ENCODE results near the gene ZNF132. TPM values are rescaled to one million over a fixed set of nuclear protein-coding genes. Genes with fewer than 3 reads are reported as not detected.
"Not testable (repeated sequence)": the region's sequence is repeated elsewhere in the genome, so short reads cannot be mapped to it uniquely, and the experiment has no call there.

ZNF132 gene
- total and polyA plus RNA-seq, 3 donors from 2014 or later = 5.5 to 11.6 (median 11.4) TPM

GRCh38 chr19:58450856-58451357 is 11.0 kb upstream of the ZNF132 start:
- intact Hi-C loops (cut with DNase I; ENCODE audit: low total_unique reads) = no loop called here
- WGBS, 2 donors = 4 to 5% methylated on average over 11 of the region's 11 CpGs
- TF ChIP-seq POLR2A (IDR thresholded peaks at IDR 0.05) = no peak
- no peak for TF ChIP-seq CTCF (IDR thresholded peaks at IDR 0.05)
- no peak overlapping the region for H3K27ac ChIP-seq
- H3K27me3 ChIP-seq = no peaks in the 10 kb centered on the region
- peak overlapping the region; percentile 81 to 90 for H3K4me3 ChIP-seq
- no peak for DNase-seq
- H3K9me3 ChIP-seq = no peaks in the 10 kb centered on the region
- H3K36me3 ChIP-seq (ENCODE audit: low read depth, missing control alignments) = no peaks in the 10 kb centered on the region
- no peaks in the 10 kb centered on the region for H3K4me1 ChIP-seq

GRCh38 chr19:58449980-58450379 is 10.0 kb upstream of the ZNF132 start:
- H3K27me3 ChIP-seq; H3K27ac ChIP-seq; H3K9me3 ChIP-seq; DNase-seq; intact Hi-C loops (cut with DNase I; ENCODE audit: low total_unique reads); H3K36me3 ChIP-seq (ENCODE audit: low read depth, missing control alignments); H3K4me3 ChIP-seq; H3K4me1 ChIP-seq: not testable (repeated sequence)
- 65 to 70% methylated on average over 5 of the region's 5 CpGs for WGBS, 2 donors

DNA sequence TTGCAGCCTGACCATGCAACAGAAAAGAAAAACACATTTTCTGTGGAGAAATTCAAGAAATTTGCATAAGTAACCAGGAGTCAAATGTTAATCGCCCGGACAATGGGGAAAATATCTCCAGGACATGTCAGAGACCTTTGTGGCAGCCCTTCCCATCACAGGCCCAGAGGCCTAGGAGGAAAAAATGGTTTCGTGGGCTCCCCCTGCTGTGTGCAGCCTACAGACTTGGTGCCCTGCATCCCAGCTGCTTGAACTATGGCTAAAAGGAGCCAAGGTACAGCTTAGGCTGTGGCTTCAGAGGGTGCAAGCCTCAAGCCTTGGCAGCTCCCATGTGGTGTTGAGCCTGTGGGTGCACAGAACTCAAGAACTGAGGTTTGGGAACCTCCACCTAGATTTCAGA is 8.9 kb upstream of the ZNF132 start:
- H3K36me3 ChIP-seq (ENCODE audit: low read depth, missing control alignments); H3K9me3 ChIP-seq; H3K4me1 ChIP-seq; H3K27ac ChIP-seq; H3K27me3 ChIP-seq; H3K4me3 ChIP-seq; intact Hi-C loops (cut with DNase I; ENCODE audit: low total_unique reads); DNase-seq: not testable (repeated sequence)
- WGBS, 2 donors = 77 to 79% methylated on average over 3 of the region's 3 CpGs

DNA sequence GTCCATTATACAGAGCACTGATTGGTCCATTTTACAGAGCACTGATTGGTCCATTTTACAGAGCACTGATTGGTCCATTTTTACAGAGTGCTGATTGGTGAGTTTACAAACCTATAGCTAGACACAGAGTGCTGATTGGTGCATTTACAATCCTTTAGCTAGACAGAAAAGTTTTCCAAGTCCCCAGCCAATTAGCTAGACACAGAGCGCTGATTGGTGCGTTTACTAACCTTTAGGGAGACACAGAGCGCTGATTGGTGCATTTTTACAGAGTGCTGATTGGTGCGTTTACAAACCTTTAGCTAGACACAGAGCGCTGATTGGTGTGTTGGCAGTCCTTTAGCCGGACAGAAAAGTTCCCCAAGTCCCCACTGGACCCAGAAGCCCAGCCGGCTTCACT is 3.0 kb upstream of the ZNF132 start:
- H3K27me3 ChIP-seq; H3K9me3 ChIP-seq; H3K36me3 ChIP-seq (ENCODE audit: low read depth, missing control alignments); H3K4me1 ChIP-seq; DNase-seq; H3K27ac ChIP-seq; H3K4me3 ChIP-seq; intact Hi-C loops (cut with DNase I; ENCODE audit: low total_unique reads): not testable (repeated sequence)
- WGBS, 2 donors = 84 to 85% methylated on average over 7 of the region's 7 CpGs

DNA sequence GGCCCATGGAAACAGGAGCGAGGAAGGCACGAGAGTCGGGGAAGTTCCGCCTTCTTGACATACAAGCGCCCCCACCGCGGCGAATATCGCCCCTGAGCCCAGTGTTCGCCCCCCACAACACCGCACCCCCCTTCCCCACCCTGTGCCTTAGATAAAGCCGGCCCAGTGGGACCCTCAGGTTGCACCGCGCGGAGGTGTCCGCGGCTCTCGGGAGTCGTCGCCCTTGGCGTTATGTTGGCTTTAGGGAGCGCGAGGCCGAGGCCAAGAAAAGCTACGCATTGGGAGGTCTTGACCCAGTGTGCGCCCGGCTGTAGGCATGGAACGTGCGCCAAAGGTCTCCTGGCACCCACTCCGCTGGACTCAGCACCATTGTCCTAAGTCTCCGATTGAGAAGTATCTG is 603 bp upstream of the ZNF132 start:
- Histone ChIP-seq H3K4me1 (peaks cover 7% of the 10 kb centered on the region), H3K4me3 (peak overlapping the region; percentile 72 to 82), H3K9me3 (no peaks in the 10 kb centered on the region), H3K27ac (peak overlapping the region; percentile 53 to 87), H3K36me3 (ENCODE audit: low read depth, missing control alignments) (no peaks in the 10 kb centered on the region), H3K27me3 (no peaks in the 10 kb centered on the region)
- no peak for DNase-seq
- intact Hi-C loops (cut with DNase I; ENCODE audit: low total_unique reads) = no loop called here
- no peak for TF ChIP-seq CTCF (IDR thresholded peaks at IDR 0.05)
- no peak for TF ChIP-seq POLR2A (IDR thresholded peaks at IDR 0.05)
- 9 to 11% methylated on average over 5 to 31 of the region's 31 CpGs for WGBS, 2 donors

GRCh38 chr19:58434217-58434616 is 5.7 kb downstream of the ZNF132 start:
- peaks cover 3% of the 10 kb centered on the region for H3K9me3 ChIP-seq
- intact Hi-C loops (cut with DNase I; ENCODE audit: low total_unique reads) = no loop called here
- 87 to 100% methylated on average over 2 of the region's 2 CpGs for WGBS, 2 donors
- no peak overlapping the region for H3K27ac ChIP-seq
- DNase-seq = no peak
- H3K4me1 ChIP-seq = peaks cover 3% of the 10 kb centered on the region
- H3K27me3 ChIP-seq = no peaks in the 10 kb centered on the region
- no peak for TF ChIP-seq POLR2A (IDR thresholded peaks at IDR 0.05)
- TF ChIP-seq CTCF (IDR thresholded peaks at IDR 0.05) = no peak
- no peaks in the 10 kb centered on the region for H3K36me3 ChIP-seq (ENCODE audit: low read depth, missing control alignments)
- no peak overlapping the region for H3K4me3 ChIP-seq

Measured in testis (tissue), 3 donors.